Endothelial cell of umbilical vein (primary cell): ENCODE measurements around the gene AFF1. TPM values are rescaled to one million over a fixed set of nuclear protein-coding genes. Genes with fewer than 3 reads are reported as not detected.

ENCODE experiments used
- BruUV-seq: library from RNA; stranded (reverse); fragments of 400-500 nt; replicated peaks from 2 replicates; lab custom pipeline; 2021; lab: Mats Ljungman, UMichigan
- CTCF ChIA-PET: fragments of 300-600, 350-600 bp; sonication (Branson Sonifier 250); formaldehyde crosslinking; loops from one replicate; lab custom pipeline; 2021; ENCODE audit warnings: antibody characterized with exemption, inconsistent platforms; lab: Charles Lee
- POLR2A ChIA-PET: fragments of 300-600, 350-600 bp; sonication (Branson Sonifier 250); formaldehyde crosslinking; loops from one replicate; lab custom pipeline; 2021; ENCODE audit warnings: antibody characterized with exemption, inconsistent platforms; lab: Charles Lee
- DNase-seq: peaks from one replicate; pipeline ENCODE4 v3.0.0-alpha.2; 2011; ENCODE audit warnings: low read depth, low spot score
- FAIRE-seq: peaks from 2 replicates; lab custom pipeline; 2011; peaks lifted over from hg19 to GRCh38; lab: Jason Lieb, UNC
- H2AFZ ChIP-seq: 2 replicates; pipeline ENCODE4 v1.6.0; 2012; ENCODE audit warnings: low read depth, low read length, control low read depth, inconsistent platforms
- H3K27ac ChIP-seq: 2 replicates; pipeline ENCODE4 v1.5.1; 2011; ENCODE audit warnings: low read depth, mild to moderate bottlenecking, control low read depth, low read length, moderate library complexity; ENCODE audit not compliant: insufficient read depth
- H3K27me3 ChIP-seq, 2 experiments: 2 replicates each; pipeline versions ENCODE4 v1.6.0 to v1.6.1; 2011; ENCODE audit warnings: low read length in 2 of 2, mixed read lengths in 1 of 2; ENCODE audit not compliant: control insufficient read depth in 2 of 2, insufficient read depth in 2 of 2
- H3K36me3 ChIP-seq, 2 experiments: 2 replicates in 1 of 2; 3 replicates in 1 of 2; pipeline ENCODE4 v1.5.1; 2011; ENCODE audit warnings: low read length in 2 of 2, mild to moderate bottlenecking in 1 of 2, moderate library complexity in 1 of 2; ENCODE audit not compliant: control insufficient read depth in 2 of 2, insufficient read depth in 2 of 2; ENCODE audit errors: extremely low read depth in 1 of 2
- H3K4me1 ChIP-seq: 3 replicates; pipeline ENCODE4 v1.5.1; 2011; ENCODE audit warnings: mild to moderate bottlenecking, low read length; ENCODE audit not compliant: control insufficient read depth, insufficient read depth; ENCODE audit errors: extremely low read depth
- H3K4me2 ChIP-seq: 2 replicates; pipeline ENCODE4 v1.6.1; 2011; ENCODE audit warnings: low read length, control low read depth, mixed read lengths; ENCODE audit not compliant: insufficient read depth
- H3K4me3 ChIP-seq, 3 experiments: fragments of 200-600 bp in 1 of 3; sonication (generic), shearing (Covaris generic) in 1 of 3; replicated peaks in 1 of 3; 2 replicates each; pipeline ENCODE4 v1.5.1; 2011 to 2016; ENCODE audit warnings: control low read depth in 3 of 3, low read length in 3 of 3, mild to moderate bottlenecking in 2 of 3, inconsistent platforms in 1 of 3, low read depth in 1 of 3, moderate library complexity in 1 of 3; ENCODE audit not compliant: insufficient read depth in 1 of 3
- H3K79me2 ChIP-seq: 2 replicates; pipeline ENCODE4 v1.6.0; 2012; ENCODE audit warnings: low read length, inconsistent platforms; ENCODE audit not compliant: control insufficient read depth, insufficient read depth
- H3K9ac ChIP-seq: replicated peaks from 2 replicates; pipeline ENCODE3; 2011; ENCODE audit warnings: low read length, control low read depth; ENCODE audit not compliant: insufficient read depth; ENCODE audit errors: extremely low read depth
- H3K9me1 ChIP-seq: replicated peaks from 3 replicates; pipeline ENCODE4 v1.6.0; 2011; ENCODE audit warnings: mild to moderate bottlenecking, low read length; ENCODE audit not compliant: control insufficient read depth, insufficient read depth; ENCODE audit errors: extremely low read depth
- H3K9me3 ChIP-seq: replicated peaks from 2 replicates; pipeline ENCODE4 v1.5.1; 2012; ENCODE audit warnings: low read length, inconsistent platforms; ENCODE audit not compliant: control insufficient read depth, insufficient read depth
- H4K20me1 ChIP-seq: replicated peaks from 2 replicates; pipeline ENCODE3; 2011; ENCODE audit warnings: mild to moderate bottlenecking, low read length; ENCODE audit not compliant: control insufficient read depth, insufficient read depth; ENCODE audit errors: extremely low read depth
- EZH2 ChIP-seq: IDR thresholded peaks from 2 replicates; pipeline ENCODE4 v1.6.1; 2012; ENCODE audit warnings: borderline replicate concordance, low read depth, mild to moderate bottlenecking, moderate library complexity, low read length, inconsistent platforms; ENCODE audit not compliant: severe bottlenecking
- FOS ChIP-seq: IDR thresholded peaks from 2 replicates; pipeline ENCODE4 v1.6.1; 2011; ENCODE audit warnings: mild to moderate bottlenecking, low read length, moderate library complexity, borderline replicate concordance; ENCODE audit not compliant: insufficient read depth
- GATA2 ChIP-seq: IDR thresholded peaks from 2 replicates; pipeline ENCODE4 v1.7.0; 2011; ENCODE audit warnings: low read depth, mild to moderate bottlenecking, moderate library complexity, mixed read lengths, low read length; ENCODE audit not compliant: insufficient read length, insufficient read depth
- JUN ChIP-seq: IDR thresholded peaks from 2 replicates; pipeline ENCODE4 v1.6.1; 2011; ENCODE audit warnings: borderline replicate concordance, low read depth; ENCODE audit not compliant: insufficient read length, insufficient read depth
- MYC ChIP-seq: IDR thresholded peaks from one replicate; pipeline ENCODE4 v1.6.1; 2011; ENCODE audit warnings: mild to moderate bottlenecking, low read depth, low read length
- POLR2A ChIP-seq: IDR thresholded peaks from 2 replicates; pipeline ENCODE4 v1.6.1; 2012; ENCODE audit warnings: low read depth, mild to moderate bottlenecking, control low read depth, low read length
- POLR2AphosphoS5 ChIP-seq: IDR thresholded peaks from 2 replicates; pipeline ENCODE4 v1.6.1; 2012; ENCODE audit warnings: low read depth, mild to moderate bottlenecking, control low read depth, low read length, moderate library complexity; ENCODE audit not compliant: insufficient read depth
- dilution Hi-C: fragments of 300-500 bp; cut with MboI; formaldehyde crosslinking; loops from one replicate; pipeline ENCODE4 v1.15.0; 2019; ENCODE audit warnings: low sequenced_read_pairs; ENCODE audit not compliant: extremely low pct_ligation_motif_present
- intact Hi-C: fragments of 100-400 bp; cut with micrococcal nuclease; formaldehyde crosslinking; loops from one replicate; pipeline ENCODE4 v1.10.0; 2022
- polyA plus RNA-seq, 4 experiments: library from polyadenylated mRNA; depleted of rRNA in 3 of 4; stranded (reverse) in 3 of 4; unstranded in 1 of 4; fragments of >200 nt; gene quantifications; 2 replicates each; pipeline versions ENCODE4 v1.2.1 to v1.2.3, GENCODE V29; 2011 to 2012; ENCODE audit warnings: missing spikeins in 1 of 4
- total RNA-seq: library from RNA; stranded (reverse); gene quantifications from 2 replicates; pipeline ENCODE4 v1.2.3, GENCODE V29; 2021
- TF ChIP-seq, protein P1 (sequence below), 2 donors: IDR thresholded peaks; 1 replicate in 1 of 2; 2 replicates in 1 of 2; pipeline ENCODE4 v1.5.1; 2011; ENCODE audit warnings: low read length in 2 of 2, mild to moderate bottlenecking in 2 of 2, moderate library complexity in 2 of 2, control low read depth in 1 of 2, inconsistent platforms in 1 of 2, low read depth in 1 of 2; ENCODE audit not compliant: insufficient read depth in 1 of 2; ENCODE audit errors: extremely low read depth in 1 of 2
- TF ChIP-seq, protein P2 (sequence below): IDR thresholded peaks from 2 replicates; pipeline ENCODE4 v1.6.1; 2011; ENCODE audit not compliant: insufficient read depth, insufficient read length

Gene AFF1
- total and polyA plus RNA-seq, 2 donors (not counting 3 experiments of a cell fraction or from before 2014, with no cell fraction given) = 26.2 to 106 TPM

DNA sequence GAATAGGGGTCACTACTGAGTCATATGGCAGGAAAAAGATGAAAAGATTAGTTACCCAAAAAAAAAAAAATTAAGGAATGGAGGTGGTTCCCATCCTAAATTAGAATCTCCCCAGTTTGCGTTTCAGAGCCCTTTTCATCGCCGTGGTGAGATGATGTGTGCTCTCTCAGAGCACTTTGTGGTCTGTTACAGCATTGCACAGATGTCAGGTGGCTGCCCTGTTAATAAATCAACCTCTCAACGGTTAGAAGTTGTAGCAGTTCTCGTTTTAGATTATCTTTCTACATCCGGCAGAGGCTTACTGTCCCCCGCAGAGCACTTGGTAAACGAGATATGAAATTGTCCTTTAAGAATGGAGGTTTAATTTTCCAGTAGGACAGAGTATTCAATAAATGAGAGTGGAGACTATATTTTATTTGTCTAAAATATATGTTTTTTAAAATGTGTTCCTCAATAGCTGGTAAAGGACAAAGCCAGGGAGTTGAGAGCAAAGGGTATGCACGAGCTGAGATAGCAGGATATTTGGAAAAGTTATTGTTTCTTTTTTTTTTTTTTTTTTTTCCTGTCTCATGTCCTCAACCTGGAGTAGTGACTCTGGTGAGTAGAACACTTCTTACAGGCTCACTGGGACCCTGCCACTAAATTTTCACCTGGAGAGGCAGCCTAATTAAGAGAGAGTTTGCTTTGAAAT is 26.9 kb downstream of the AFF1 start:
- H3K4me1 ChIP-seq = peaks cover 2% of the 10 kb centered on the region
- H3K9me1 ChIP-seq = peaks cover 2% of the 10 kb centered on the region
- H4K20me1 ChIP-seq = no peaks in the 10 kb centered on the region
- TF ChIP-seq GATA2 (no peak), POLR2A (no peak), EZH2 (no peak), POLR2AphosphoS5 (no peak), FOS (no peak), MYC (no peak), JUN (no peak)
- TF ChIP-seq, protein P1, sequence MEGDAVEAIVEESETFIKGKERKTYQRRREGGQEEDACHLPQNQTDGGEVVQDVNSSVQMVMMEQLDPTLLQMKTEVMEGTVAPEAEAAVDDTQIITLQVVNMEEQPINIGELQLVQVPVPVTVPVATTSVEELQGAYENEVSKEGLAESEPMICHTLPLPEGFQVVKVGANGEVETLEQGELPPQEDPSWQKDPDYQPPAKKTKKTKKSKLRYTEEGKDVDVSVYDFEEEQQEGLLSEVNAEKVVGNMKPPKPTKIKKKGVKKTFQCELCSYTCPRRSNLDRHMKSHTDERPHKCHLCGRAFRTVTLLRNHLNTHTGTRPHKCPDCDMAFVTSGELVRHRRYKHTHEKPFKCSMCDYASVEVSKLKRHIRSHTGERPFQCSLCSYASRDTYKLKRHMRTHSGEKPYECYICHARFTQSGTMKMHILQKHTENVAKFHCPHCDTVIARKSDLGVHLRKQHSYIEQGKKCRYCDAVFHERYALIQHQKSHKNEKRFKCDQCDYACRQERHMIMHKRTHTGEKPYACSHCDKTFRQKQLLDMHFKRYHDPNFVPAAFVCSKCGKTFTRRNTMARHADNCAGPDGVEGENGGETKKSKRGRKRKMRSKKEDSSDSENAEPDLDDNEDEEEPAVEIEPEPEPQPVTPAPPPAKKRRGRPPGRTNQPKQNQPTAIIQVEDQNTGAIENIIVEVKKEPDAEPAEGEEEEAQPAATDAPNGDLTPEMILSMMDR (IDR thresholded peaks at IDR 0.05; ENCODE audit: extremely low read depth in 1 of 2, insufficient read depth in 1 of 2, low read depth in 1 of 2, low read length in 2 of 2) = no peak
- TF ChIP-seq, protein P2, sequence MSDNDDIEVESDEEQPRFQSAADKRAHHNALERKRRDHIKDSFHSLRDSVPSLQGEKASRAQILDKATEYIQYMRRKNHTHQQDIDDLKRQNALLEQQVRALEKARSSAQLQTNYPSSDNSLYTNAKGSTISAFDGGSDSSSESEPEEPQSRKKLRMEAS = no peak
- no peak overlapping the region for H3K9ac ChIP-seq
- intact Hi-C loops = no loop called here
- H3K27ac ChIP-seq = no peak overlapping the region
- peaks cover 35% of the 10 kb centered on the region for H3K79me2 ChIP-seq
- H3K4me3 ChIP-seq = no peak overlapping the region
- no peak for DNase-seq
- no peak for FAIRE-seq
- no peak overlapping the region for H2AFZ ChIP-seq
- H3K9me3 ChIP-seq = no peaks in the 10 kb centered on the region
- H3K4me2 ChIP-seq = no peak overlapping the region
- CTCF ChIA-PET = interaction anchor here (1.3 to 1.6 kb wide), 2 partner anchors 9 to 17 kb away, joined by 4 to 5 read pairs; no protein-coding TSS in a partner anchor
- H3K36me3 ChIP-seq = peaks cover 0 to 2% of the 10 kb centered on the region in 2 experiments
- no peaks in the 10 kb centered on the region for H3K27me3 ChIP-seq
- POLR2A ChIA-PET = no interaction called here
- no TSS peak for BruUV-seq
- dilution Hi-C loops = no loop called here
